ENCODE measurements around the gene FNBP1. TPM values are rescaled to one million over a fixed set of nuclear protein-coding genes. Genes with fewer than 3 reads are reported as not detected.

FNBP1 gene
- total and polyA plus RNA-seq, 2 donors (not counting 1 experiment from before 2014, with no cell fraction given), result 42.9 to 318 TPM

- H3K9me3 Mint-ChIP-seq (ENCODE audit: insufficient read depth), result no peaks in the 10 kb centered on the region
- Histone ChIP-seq H3K9me3 (ENCODE audit: control extremely low read depth in 1 of 3, control insufficient read depth in 2 of 3, insufficient read depth in 1 of 3, low read length in 2 of 3) (no peaks in the 10 kb centered on the region), H3K9ac (ENCODE audit: low read length) (no peak overlapping the region), H3K27ac (ENCODE audit: low read length in 2 of 2) (no peak overlapping the region), H3K36me3 (replicated peaks in 1 of 2; ENCODE audit: control extremely low read depth in 1 of 2, control insufficient read depth in 1 of 2, extremely low read depth in 1 of 2, insufficient read depth in 2 of 2, low read length in 1 of 2) (no peaks in the 10 kb centered on the region), H3K4me2 (replicated peaks; ENCODE audit: low read depth, low read length, poor library complexity, severe bottlenecking) (no peak overlapping the region), H2AFZ (ENCODE audit: insufficient read depth, low read depth, low read length, poor library complexity, severe bottlenecking) (no peak overlapping the region), H4K20me1 (ENCODE audit: control insufficient read depth, insufficient read depth, low read length, poor library complexity, severe bottlenecking) (peaks cover 9% of the 10 kb centered on the region), H3K27me3 (replicated peaks in 1 of 4; ENCODE audit: control extremely low read depth in 1 of 4, control insufficient read depth in 3 of 4, insufficient read depth in 4 of 4, low read length in 3 of 4) (no peaks in the 10 kb centered on the region), H3K4me3 (ENCODE audit: control extremely low read depth in 1 of 5, extremely low read depth in 1 of 5, insufficient read depth in 1 of 5, low read depth in 2 of 5, low read length in 4 of 5) (no peak overlapping the region), H3K79me2 (ENCODE audit: control insufficient read depth, insufficient read depth, low read length) (peaks cover 59% of the 10 kb centered on the region), H3K4me1 (ENCODE audit: control insufficient read depth in 2 of 2, insufficient read depth in 2 of 2, low read length in 2 of 2) (peaks cover 14 to 20% of the 10 kb centered on the region in 2 donors)
- peak overlapping the region; percentile 69 for H3K4me3 Mint-ChIP-seq
- ChIA-PET CTCF (interaction anchor here (1.5 kb wide), 1 partner anchor 35 kb away, joined by 3 read pairs; no protein-coding TSS in a partner anchor), POLR2A (interaction anchor here (0.6 kb wide), 1 partner anchor 136 kb away, joined by 3 read pairs; no protein-coding TSS in a partner anchor)
- no peak for ATAC-seq (ENCODE audit: low read depth)
- peak overlapping the region; percentile 74 for H3K27ac Mint-ChIP-seq
- H3K4me1 Mint-ChIP-seq, result peaks cover 24% of the 10 kb centered on the region
- TF ChIP-seq, protein P1, sequence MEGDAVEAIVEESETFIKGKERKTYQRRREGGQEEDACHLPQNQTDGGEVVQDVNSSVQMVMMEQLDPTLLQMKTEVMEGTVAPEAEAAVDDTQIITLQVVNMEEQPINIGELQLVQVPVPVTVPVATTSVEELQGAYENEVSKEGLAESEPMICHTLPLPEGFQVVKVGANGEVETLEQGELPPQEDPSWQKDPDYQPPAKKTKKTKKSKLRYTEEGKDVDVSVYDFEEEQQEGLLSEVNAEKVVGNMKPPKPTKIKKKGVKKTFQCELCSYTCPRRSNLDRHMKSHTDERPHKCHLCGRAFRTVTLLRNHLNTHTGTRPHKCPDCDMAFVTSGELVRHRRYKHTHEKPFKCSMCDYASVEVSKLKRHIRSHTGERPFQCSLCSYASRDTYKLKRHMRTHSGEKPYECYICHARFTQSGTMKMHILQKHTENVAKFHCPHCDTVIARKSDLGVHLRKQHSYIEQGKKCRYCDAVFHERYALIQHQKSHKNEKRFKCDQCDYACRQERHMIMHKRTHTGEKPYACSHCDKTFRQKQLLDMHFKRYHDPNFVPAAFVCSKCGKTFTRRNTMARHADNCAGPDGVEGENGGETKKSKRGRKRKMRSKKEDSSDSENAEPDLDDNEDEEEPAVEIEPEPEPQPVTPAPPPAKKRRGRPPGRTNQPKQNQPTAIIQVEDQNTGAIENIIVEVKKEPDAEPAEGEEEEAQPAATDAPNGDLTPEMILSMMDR (IDR thresholded peaks at IDR 0.05), result no peak
- TF ChIP-seq EZH2 (IDR thresholded peaks at IDR 0.05; ENCODE audit: borderline replicate concordance, insufficient read depth, low read depth, low read length, poor library complexity, severe bottlenecking), result no peak
- no peaks in the 10 kb centered on the region for H3K27me3 Mint-ChIP-seq
- no peak for DNase-seq
- intact Hi-C loops (cut with micrococcal nuclease), result loop anchor here (2.0 to 10.0 kb wide), 2 partner anchors 13 to 937 kb away; partner anchors contain the start of genes CRAT and PTPA
Measured at GRCh38 chr9:130051855-130052254, 8.9 kb upstream of the FNBP1 start.

- H3K4me1 Mint-ChIP-seq, result peaks cover 30% of the 10 kb centered on the region
- POLR2A ChIA-PET, result interaction anchor here (0.7 kb wide), 1 partner anchor 1962 kb away, joined by 4 read pairs; no protein-coding TSS in a partner anchor
- Histone ChIP-seq H4K20me1 (ENCODE audit: control insufficient read depth, insufficient read depth, low read length, poor library complexity, severe bottlenecking) (peaks cover 9% of the 10 kb centered on the region), H3K27me3 (replicated peaks in 1 of 4; ENCODE audit: control extremely low read depth in 1 of 4, control insufficient read depth in 3 of 4, insufficient read depth in 4 of 4, low read length in 3 of 4) (no peaks in the 10 kb centered on the region), H3K79me2 (ENCODE audit: control insufficient read depth, insufficient read depth, low read length) (peaks cover 49% of the 10 kb centered on the region), H3K4me1 (ENCODE audit: control insufficient read depth in 2 of 2, insufficient read depth in 2 of 2, low read length in 2 of 2) (peaks cover 20 to 29% of the 10 kb centered on the region in 2 donors), H3K9me3 (ENCODE audit: control extremely low read depth in 1 of 3, control insufficient read depth in 2 of 3, insufficient read depth in 1 of 3, low read length in 2 of 3) (no peaks in the 10 kb centered on the region), H3K9ac (ENCODE audit: low read length) (no peak overlapping the region), H3K4me3 (ENCODE audit: control extremely low read depth in 1 of 5, extremely low read depth in 1 of 5, insufficient read depth in 1 of 5, low read depth in 2 of 5, low read length in 4 of 5) (no peak overlapping the region), H3K36me3 (replicated peaks in 1 of 2; ENCODE audit: control extremely low read depth in 1 of 2, control insufficient read depth in 1 of 2, extremely low read depth in 1 of 2, insufficient read depth in 2 of 2, low read length in 1 of 2) (no peaks in the 10 kb centered on the region), H3K27ac (ENCODE audit: low read length in 2 of 2) (no peak overlapping the region), H3K4me2 (replicated peaks; ENCODE audit: low read depth, low read length, poor library complexity, severe bottlenecking) (no peak overlapping the region), H2AFZ (ENCODE audit: insufficient read depth, low read depth, low read length, poor library complexity, severe bottlenecking) (no peak overlapping the region)
- no peak overlapping the region for H3K4me3 Mint-ChIP-seq
- intact Hi-C loops (cut with micrococcal nuclease), result loop anchor here (10.0 kb wide), 1 partner anchor 936 kb away; the partner anchor contains the start of genes CRAT and PTPA
- CTCF ChIA-PET, result interaction anchor here (0.7 to 1.1 kb wide), 2 partner anchors 166 to 1233 kb away, joined by 3 to 4 read pairs; no protein-coding TSS in a partner anchor
- TF ChIP-seq, protein P1 (IDR thresholded peaks at IDR 0.05), result no peak
- no peak for TF ChIP-seq EZH2 (IDR thresholded peaks at IDR 0.05; ENCODE audit: borderline replicate concordance, insufficient read depth, low read depth, low read length, poor library complexity, severe bottlenecking)
- WGBS (ENCODE audit: insufficient coverage), result 80% methylated on average over 1 of the region's 3 CpGs
- no peaks in the 10 kb centered on the region for H3K9me3 Mint-ChIP-seq (ENCODE audit: insufficient read depth)
- H3K27me3 Mint-ChIP-seq, result no peaks in the 10 kb centered on the region
- DNase-seq, result no peak
- no peak overlapping the region for H3K27ac Mint-ChIP-seq
- ATAC-seq (ENCODE audit: low read depth), result no peak
Measured at GRCh38 chr9:130050462-130050861, 7.5 kb upstream of the FNBP1 start.

Data from B cell (primary cell).